HepG2 (cell line): ENCODE data around the gene DPP3. TPM values are rescaled to one million over a fixed set of nuclear protein-coding genes. Genes with fewer than 3 reads are reported as not detected.
A peak's percentile ranks its signal among the peaks of the same experiment; 100 is the strongest.

Source experiments
- ATF4 ChIP-seq, 2 experiments: fragments of 450-650 bp in 1 of 2; sonication (generic) in 1 of 2; formaldehyde crosslinking; IDR thresholded peaks; 2 replicates each; pipeline versions ENCODE4 v1.5.0 to v1.8.0; 2020 to 2022; ENCODE audit warnings: mild to moderate bottlenecking in 1 of 2, missing genetic modification reagents in 1 of 2
- ATM ChIP-seq: fragments of 450-650 bp; IDR thresholded peaks from 2 replicates; pipeline ENCODE4 v1.7.1; 2017; ENCODE audit warnings: mild to moderate bottlenecking, borderline replicate concordance
- CEBPG ChIP-seq: IDR thresholded peaks from 2 replicates; pipeline ENCODE4 v1.6.1; 2016
- FOXA1 ChIP-seq, 2 experiments: fragments of 450-650 bp in 1 of 2; sonication (generic) in 1 of 2; formaldehyde crosslinking in 1 of 2; IDR thresholded peaks; 2 replicates each; pipeline versions ENCODE4 v1.4.0 to v1.6.1; 2016 to 2020; ENCODE audit warnings: missing genetic modification reagents in 1 of 2
- GFI1 ChIP-seq: sonication (generic); formaldehyde crosslinking; IDR thresholded peaks from 2 replicates; pipeline ENCODE4 v1.5.0; 2020; ENCODE audit warnings: missing genetic modification reagents, mild to moderate bottlenecking, borderline replicate concordance
- JARID2 ChIP-seq: sonication (generic); formaldehyde crosslinking; IDR thresholded peaks from 2 replicates; pipeline ENCODE4 v1.8.1; 2023; ENCODE audit warnings: missing genetic modification reagents, inconsistent platforms; ENCODE audit not compliant: insufficient replicate concordance
- NBN ChIP-seq: fragments of 450-650 bp; conservative IDR thresholded peaks from 2 replicates; pipeline ENCODE4 v1.6.1; 2017
- NCOA5 ChIP-seq: sonication (generic); formaldehyde crosslinking; IDR thresholded peaks from 2 replicates; pipeline ENCODE4 v1.4.0; 2020; ENCODE audit warnings: missing genetic modification reagents
- NCOR1 ChIP-seq: fragments of 200-600 bp; sonication (generic); IDR thresholded peaks from 2 replicates; pipeline ENCODE4 v1.7.0; 2017; ENCODE audit warnings: antibody characterized with exemption, low read length, borderline replicate concordance
- NFKBIZ ChIP-seq: IDR thresholded peaks from 2 replicates; pipeline ENCODE4 v1.6.1; 2018; ENCODE audit warnings: missing genetic modification reagents, missing compliant biosample characterization
- NONO ChIP-seq, 2 experiments: fragments of 450-650 bp in 1 of 2; sonication (generic) in 1 of 2; formaldehyde crosslinking in 1 of 2; IDR thresholded peaks in 1 of 2; conservative IDR thresholded peaks in 1 of 2; 2 replicates each; pipeline versions ENCODE4 v1.6.1 to v1.8.0; 2017 to 2022; ENCODE audit warnings: mild to moderate bottlenecking in 1 of 2, missing genetic modification reagents in 1 of 2, moderate library complexity in 1 of 2
- NR2F6 ChIP-seq, 2 experiments: IDR thresholded peaks; 2 replicates each; pipeline ENCODE4 v1.6.1; 2016; ENCODE audit warnings: antibody characterized with exemption in 1 of 2, mild to moderate bottlenecking in 1 of 2
- PAXIP1 ChIP-seq: sonication (generic); formaldehyde crosslinking; conservative IDR thresholded peaks from 2 replicates; pipeline ENCODE4 v1.4.0; 2020; ENCODE audit warnings: mild to moderate bottlenecking, missing genetic modification reagents, moderate library complexity
- RBM22 ChIP-seq: fragments of 200-400 bp; formaldehyde crosslinking; optimal IDR thresholded peaks from 2 replicates; pipeline ENCODE3; 2017; ENCODE audit warnings: mild to moderate bottlenecking, low read length, moderate library complexity
- SIN3B ChIP-seq: fragments of 150-350 bp; IDR thresholded peaks from 2 replicates; pipeline ENCODE4 v1.6.1; 2014; ENCODE audit warnings: low read length
- ZBTB43 ChIP-seq: sonication (generic); formaldehyde crosslinking; conservative IDR thresholded peaks from 2 replicates; pipeline ENCODE4 v1.4.0; 2020; ENCODE audit warnings: missing genetic modification reagents
- ZNF207 ChIP-seq: fragments of 450-650 bp; IDR thresholded peaks from 2 replicates; pipeline ENCODE4 v1.6.1; 2016; ENCODE audit warnings: antibody characterized with exemption, borderline replicate concordance
- ZNF30 ChIP-seq: sonication (generic); formaldehyde crosslinking; IDR thresholded peaks from 2 replicates; pipeline ENCODE4 v1.5.0; 2020; ENCODE audit warnings: mild to moderate bottlenecking, missing genetic modification reagents
- ZNF329 ChIP-seq: sonication (generic); formaldehyde crosslinking; IDR thresholded peaks from 2 replicates; pipeline ENCODE4 v1.9.0; 2021; ENCODE audit warnings: low read depth, mild to moderate bottlenecking, missing genetic modification reagents
- ZNF331 ChIP-seq: sonication (generic); formaldehyde crosslinking; IDR thresholded peaks from 2 replicates; pipeline ENCODE4 v1.4.0; 2020; ENCODE audit warnings: missing genetic modification reagents
- ZNF501 ChIP-seq: sonication (generic); formaldehyde crosslinking; IDR thresholded peaks from 2 replicates; pipeline ENCODE4 v1.5.1; 2020; ENCODE audit warnings: mild to moderate bottlenecking, moderate library complexity, missing genetic modification reagents
- ZNF616 ChIP-seq: sonication (generic); formaldehyde crosslinking; IDR thresholded peaks from 2 replicates; pipeline ENCODE4 v1.5.0; 2020; ENCODE audit warnings: low read depth, mild to moderate bottlenecking, missing genetic modification reagents
- ZNF747 ChIP-seq: sonication (generic); formaldehyde crosslinking; IDR thresholded peaks from 2 replicates; pipeline ENCODE4 v1.8.1; 2023; ENCODE audit warnings: missing genetic modification reagents, mild to moderate bottlenecking, borderline replicate concordance
- ZSCAN21 ChIP-seq: sonication (generic); formaldehyde crosslinking; IDR thresholded peaks from 2 replicates; pipeline ENCODE4 v1.8.0; 2022; ENCODE audit warnings: mild to moderate bottlenecking, missing genetic modification reagents, moderate library complexity, borderline replicate concordance
- polyA plus RNA-seq, 8 experiments: library from polyadenylated mRNA; depleted of rRNA in 3 of 8; stranded (reverse) in 7 of 8; unstranded in 1 of 8; fragments of >200 nt; fragmentation: Illumina TruSeq in 4 of 8; extraction: Trizol in 4 of 8; gene quantifications; 2 replicates each; pipeline versions ENCODE4 v1.2.1 to v1.2.3, GENCODE V29; 2011 to 2016; ENCODE audit warnings: low read depth in 4 of 8, missing spikeins in 1 of 8, mixed read lengths in 1 of 8; ENCODE audit not compliant: insufficient read depth in 1 of 8
- total RNA-seq, 5 experiments: library from RNA; depleted of rRNA; stranded (reverse); fragments of >200 nt; fragmentation: Illumina TruSeq; extraction: Trizol; gene quantifications; 2 replicates each; pipeline ENCODE4 v1.2.3, GENCODE V29; 2016; ENCODE audit warnings: low read depth in 1 of 5

DPP3 gene
- total and polyA plus RNA-seq, 2 of the 13 experiments (the other 11 are each of a cell fraction or from before 2014, with no cell fraction given) = 38.4 to 59.8 TPM

- TF ChIP-seq NFKBIZ (no peak), SIN3B (peak; percentile 79; the same call in 1 of the 2 replicates), FOXA1 (IDR thresholded peaks at IDR 0.05) (no peak), FOXA1 (CRISPR knock-in tag; IDR thresholded peaks at IDR 0.05) (peak; percentile 27; the same call in 1 of the 2 replicates), ATM (no peak), ZSCAN21 (CRISPR knock-in tag) (0 out of 2 replicates have a peak, but pooled peaks have one; percentile 50), ATF4 (CRISPR knock-in tag; IDR thresholded peaks at IDR 0.05) (no peak), ZNF616 (CRISPR knock-in tag) (no peak), NONO (IDR thresholded peaks at IDR 0.05) (no peak), NONO (CRISPR knock-in tag; conservative IDR thresholded peaks at IDR 0.05) (peak; percentile 73), NBN (no peak), NCOR1 (peak; percentile 79; the same call in 1 of the 2 replicates), PAXIP1 (peak; percentile 46), NR2F6 (IDR thresholded peaks at IDR 0.05) (peak; percentile 99), NR2F6 (CRISPR knock-in tag; IDR thresholded peaks at IDR 0.05) (peak; percentile 98), ZBTB43 (CRISPR knock-in tag) (no peak), NCOA5 (no peak), JARID2 (no peak), GFI1 (CRISPR knock-in tag) (peak; percentile 73; the same call in 1 of the 2 replicates), ZNF331 (CRISPR knock-in tag) (peak; percentile 49; the same call in 1 of the 2 replicates), RBM22 (no peak), CEBPG (no peak), ZNF329 (CRISPR knock-in tag) (0 out of 2 replicates have a peak, but pooled peaks have one; percentile 20), ZNF747 (CRISPR knock-in tag) (0 out of 2 replicates have a peak, but pooled peaks have one; percentile 36), ZNF30 (CRISPR knock-in tag) (no peak), ZNF207 (no peak), ZNF501 (peak; percentile 91)
Observed at GRCh38 chr11:66438504-66439466, 41.4 kb upstream of the DPP3 start, which contains the start of gene MRPL11 (continued).
